IMR-90 (cell line): Measurements from ENCODE around the gene ITCH. TPM values are rescaled to one million over a fixed set of nuclear protein-coding genes. Genes with fewer than 3 reads are reported as not detected.
"Not testable (repeated sequence)": the region's sequence is repeated elsewhere in the genome, so short reads cannot be mapped to it uniquely, and the experiment has no call there.

ENCODE experiments used
- ATAC-seq: fragments of 200-7000 bp; cut with Tn5 transposase; 2 replicates; pipeline ENCODE4 v1.9.1; 2020; ENCODE audit warnings: low read depth, mild to moderate bottlenecking, moderate library complexity
- BruUV-seq: library from RNA; stranded (reverse); fragments of 400-500 nt; replicated peaks from 2 replicates; lab custom pipeline; 2021; lab: Mats Ljungman, UMichigan
- CTCF ChIA-PET: fragments of 300-600 bp; formaldehyde crosslinking; extraction: SDS; loops from one replicate; lab custom pipeline; 2021; ENCODE audit warnings: antibody characterized with exemption; lab: Yijun Ruan, JAX
- POLR2A ChIA-PET: fragments of 300-600 bp; sonication (Branson Sonifier 250); formaldehyde crosslinking; loops from one replicate; lab custom pipeline; 2022; ENCODE audit warnings: antibody characterized with exemption; ENCODE audit not compliant: unreplicated experiment; lab: Charles Lee
- DNase-seq: peaks from one replicate; pipeline ENCODE4 v3.0.0; 2013
- H2AFZ ChIP-seq: replicated peaks from 2 replicates; pipeline ENCODE3; 2013; ENCODE audit warnings: low read length, mild to moderate bottlenecking; ENCODE audit not compliant: poor library complexity
- H2AK5ac ChIP-seq: 2 replicates; pipeline ENCODE4 v1.6.1; 2013; ENCODE audit warnings: low read depth, low read length, inconsistent platforms
- H2AK9ac ChIP-seq: replicated peaks from 2 replicates; pipeline ENCODE3; 2013; ENCODE audit warnings: mild to moderate bottlenecking, low read depth, low read length, moderate library complexity; ENCODE audit not compliant: poor library complexity
- H2BK120ac ChIP-seq: 2 replicates; pipeline ENCODE4 v1.6.1; 2013; ENCODE audit warnings: low read depth, low read length, inconsistent platforms
- H2BK15ac ChIP-seq: 3 replicates; pipeline ENCODE4 v1.6.1; 2013; ENCODE audit warnings: low read depth, low read length, inconsistent platforms
- H2BK20ac ChIP-seq: 2 replicates; pipeline ENCODE4 v1.6.1; 2013; ENCODE audit warnings: low read depth, mild to moderate bottlenecking, inconsistent platforms, low read length, moderate library complexity
- H2BK5ac ChIP-seq: 2 replicates; pipeline ENCODE4 v1.6.1; 2013; ENCODE audit warnings: mild to moderate bottlenecking, low read depth, low read length, inconsistent platforms; ENCODE audit not compliant: poor library complexity, severe bottlenecking
- H3K14ac ChIP-seq: replicated peaks from 2 replicates; pipeline ENCODE4 v1.6.1; 2013; ENCODE audit warnings: low read depth, low read length, inconsistent platforms
- H3K18ac ChIP-seq: 2 replicates; pipeline ENCODE4 v1.6.1; 2013; ENCODE audit warnings: low read depth, low read length, control low read depth
- H3K23ac ChIP-seq: 2 replicates; pipeline ENCODE4 v1.6.1; 2013; ENCODE audit warnings: low read depth, low read length, inconsistent platforms
- H3K27ac ChIP-seq: 2 replicates; pipeline ENCODE4 v1.5.1; 2013; ENCODE audit warnings: mild to moderate bottlenecking, control low read depth, low read length; ENCODE audit not compliant: insufficient read depth
- H3K27me3 ChIP-seq: 2 replicates; pipeline ENCODE4 v1.6.1; 2013; ENCODE audit warnings: low read length; ENCODE audit not compliant: control insufficient read depth, insufficient read depth
- H3K36me3 ChIP-seq: 2 replicates; pipeline ENCODE4 v1.6.1; 2013; ENCODE audit warnings: low read length, mixed read lengths; ENCODE audit not compliant: control insufficient read depth, insufficient read depth
- H3K4ac ChIP-seq: 2 replicates; pipeline ENCODE4 v1.6.1; 2013; ENCODE audit warnings: low read depth, low read length, inconsistent platforms
- H3K4me1 ChIP-seq: 2 replicates; pipeline ENCODE4 v1.6.1; 2013; ENCODE audit warnings: low read length, mixed read lengths; ENCODE audit not compliant: control insufficient read depth, insufficient read depth
- H3K4me2 ChIP-seq: 2 replicates; pipeline ENCODE4 v1.6.1; 2013; ENCODE audit warnings: low read depth, mild to moderate bottlenecking, control low read depth, low read length, moderate library complexity
- H3K4me3 ChIP-seq: 2 replicates; pipeline ENCODE4 v1.5.1; 2013; ENCODE audit warnings: low read depth, mild to moderate bottlenecking, control low read depth, low read length, moderate library complexity; ENCODE audit not compliant: insufficient read depth
- H3K56ac ChIP-seq: 2 replicates; pipeline ENCODE4 v1.6.1; 2013; ENCODE audit warnings: low read length, inconsistent platforms; ENCODE audit not compliant: insufficient read depth; ENCODE audit errors: extremely low read depth
- H3K79me1 ChIP-seq, 2 experiments: 2 replicates each; pipeline ENCODE4 v1.6.1; 2013; ENCODE audit warnings: low read length in 2 of 2, inconsistent platforms in 1 of 2, low read depth in 1 of 2
- H3K9ac ChIP-seq: 2 replicates; pipeline ENCODE4 v1.6.1; 2013; ENCODE audit warnings: low read depth, low read length, control low read depth
- H3K9me1 ChIP-seq: 2 replicates; pipeline ENCODE4 v1.6.1; 2013; ENCODE audit warnings: low read length, inconsistent platforms; ENCODE audit not compliant: insufficient read depth
- H3K9me3 ChIP-seq: 2 replicates; pipeline ENCODE4 v1.6.1; 2013; ENCODE audit warnings: low read length; ENCODE audit not compliant: control insufficient read depth, insufficient read depth
- H4K20me1 ChIP-seq: 2 replicates; pipeline ENCODE4 v1.6.1; 2013; ENCODE audit warnings: low read length, inconsistent platforms; ENCODE audit not compliant: insufficient read depth
- H4K5ac ChIP-seq: 2 replicates; pipeline ENCODE4 v1.6.1; 2013; ENCODE audit warnings: mild to moderate bottlenecking, low read depth, low read length, control low read depth
- H4K8ac ChIP-seq, 2 experiments: 2 replicates each; pipeline ENCODE4 v1.6.1; 2013; ENCODE audit warnings: low read depth in 2 of 2, low read length in 2 of 2, control low read depth in 1 of 2, inconsistent platforms in 1 of 2
- H4K91ac ChIP-seq: 2 replicates; pipeline ENCODE4 v1.6.1; 2013; ENCODE audit warnings: low read depth, low read length, inconsistent platforms; ENCODE audit not compliant: insufficient read depth
- WGBS, 2 experiments: methylation state at CpG; one replicate each; pipeline versions ENCODE4 v1.1.5 to v1.1.7; 2013; ENCODE audit warnings: missing lambda C conversion rate in 2 of 2; ENCODE audit not compliant: insufficient read length in 1 of 2; ENCODE audit errors: extremely low coverage in 2 of 2; 5-methylcytosine and 5-hydroxymethylcytosine counted together
- dilution Hi-C: fragments of 300-500 bp; cut with HindIII; formaldehyde crosslinking; loops from one replicate; pipeline ENCODE4 v1.14.3; 2018; ENCODE audit warnings: low sequenced_read_pairs; ENCODE audit not compliant: unreplicated experiment
- in situ Hi-C: fragments of 300-500 bp; cut with MboI; formaldehyde crosslinking; loops from 3 replicates; pipeline ENCODE4 v1.14.3; 2019; ENCODE audit warnings: low sequenced_read_pairs, inconsistent platforms, mixed read lengths
- intact Hi-C: fragments of 100-400 bp; cut with micrococcal nuclease; formaldehyde crosslinking; loops from 2 replicates; pipeline ENCODE4 v1.10.0; 2022
- polyA plus RNA-seq, 3 experiments: library from polyadenylated mRNA; depleted of rRNA; stranded (reverse); fragments of >200 nt; gene quantifications; 2 replicates each; pipeline ENCODE4 v1.2.3, GENCODE V29; 2012; ENCODE audit warnings: low replicate concordance in 1 of 3
- total RNA-seq: library from RNA; depleted of rRNA; stranded (reverse); fragments of >200 nt; gene quantifications from 2 replicates; pipeline ENCODE4 v1.2.3, GENCODE V29; 2012

ITCH gene
- total and polyA plus RNA-seq, 2 of the 4 experiments (the other 2 are of a cell fraction): 12.7 to 94.6 TPM

DNA sequence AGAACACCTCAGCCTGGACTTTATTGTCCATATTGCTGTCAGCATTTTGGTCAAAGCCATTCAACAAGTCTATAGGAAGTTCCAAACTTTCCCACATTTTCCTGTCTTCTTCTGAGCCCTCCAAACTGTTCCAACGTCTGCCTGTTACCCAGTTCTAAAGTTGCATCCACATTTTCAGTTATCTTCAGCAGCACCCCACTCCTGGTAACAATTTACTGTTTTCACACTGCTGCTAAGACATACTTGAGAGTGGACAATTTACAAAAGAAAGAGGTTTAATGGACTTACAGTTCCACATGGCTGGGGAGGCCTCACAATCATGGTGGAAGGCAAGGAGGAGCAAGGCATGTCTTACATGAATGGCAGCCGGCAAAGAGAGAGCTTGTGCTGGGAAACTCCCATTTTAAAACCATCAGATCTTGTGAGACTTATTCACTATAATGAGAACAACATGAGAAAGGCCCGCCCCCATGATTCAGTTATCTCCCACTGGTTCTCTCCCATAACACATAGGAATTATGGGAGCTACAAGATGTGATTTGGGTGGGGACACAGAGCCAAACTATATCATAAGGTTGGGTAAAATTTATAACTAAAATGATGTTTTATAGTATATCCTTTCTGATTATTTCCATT is 120.6 kb downstream of the ITCH start:
- dilution Hi-C loops, H3K4me1 ChIP-seq, H4K5ac ChIP-seq, DNase-seq, H2BK120ac ChIP-seq, H4K20me1 ChIP-seq, H3K4me3 ChIP-seq, H3K56ac ChIP-seq, BruUV-seq, H2AFZ ChIP-seq, H2AK9ac ChIP-seq, H3K14ac ChIP-seq, H3K18ac ChIP-seq, intact Hi-C loops, H3K27ac ChIP-seq, H4K91ac ChIP-seq, H3K9ac ChIP-seq, H3K9me1 ChIP-seq, H2BK5ac ChIP-seq, H3K23ac ChIP-seq, H2BK20ac ChIP-seq, H2AK5ac ChIP-seq, H3K4me2 ChIP-seq, H3K4ac ChIP-seq, H3K27me3 ChIP-seq, H4K8ac ChIP-seq, ATAC-seq, POLR2A ChIA-PET, H2BK15ac ChIP-seq, in situ Hi-C loops, H3K9me3 ChIP-seq: not testable (repeated sequence)
- no CpG with 5 or more reads among the region's 3 CpGs for whole genome bisulfite sequencing, 2 experiments
- Histone ChIP-seq H3K79me1 (peaks cover 14 to 33% of the 10 kb centered on the region in 2 experiments), H3K36me3 (peaks cover 52% of the 10 kb centered on the region)
- CTCF ChIA-PET: interaction anchor here (1.9 kb wide), 1 partner anchor 171 kb away, joined by 8 read pairs; no protein-coding TSS in a partner anchor
